Renal pelvis (tissue), 3 donors: ENCODE measurements around the gene ITPKB. TPM values are rescaled to one million over a fixed set of nuclear protein-coding genes. Genes with fewer than 3 reads are reported as not detected.

Source experiments
- polyA plus RNA-seq, 3 donors: library from polyadenylated mRNA; unstranded; fragments of 120-200 nt; gene quantifications; one replicate each; pipeline ENCODE4 v1.2.1, GENCODE V29; 2013; ENCODE audit not compliant: insufficient read length in 3 of 3

The ITPKB gene
- polyA plus RNA-seq, 3 donors: 23.8 to 25.5 (median 25.0) TPM

Other genes with a start within 250 kb of the ITPKB start
- gene STUM, start 190.5 kb downstream of the ITPKB start, polyA plus RNA-seq: 1 to 10 TPM; 1.7 to 2.3 (median 1.8) TPM
- 10 to 100 TPM; 15.7 to 20.8 (median 20.3) TPM for gene PSEN2, start 131.3 kb upstream of the ITPKB start, polyA plus RNA-seq
- gene COQ8A, start 201.0 kb upstream of the ITPKB start, polyA plus RNA-seq: 10 to 100 TPM; 32.2 to 39.2 (median 35.4) TPM